CD4-positive, alpha-beta T cell (primary cell): ENCODE data around the gene CLEC16A. TPM values are rescaled to one million over a fixed set of nuclear protein-coding genes. Genes with fewer than 3 reads are reported as not detected.
A peak's percentile ranks its signal among the peaks of the same experiment; 100 is the strongest.

ENCODE experiments used
- ATAC-seq: fragments of 200-7000 bp; cut with Tn5 transposase; one replicate; pipeline ENCODE4 v1.10.0; 2022; ENCODE audit warnings: mild to moderate bottlenecking; ENCODE audit not compliant: poor library complexity
- CTCF ChIA-PET: fragments of 350-600 bp; sonication (Branson Sonifier 250); formaldehyde crosslinking; loops from one replicate; lab custom pipeline; 2021; ENCODE audit warnings: antibody characterized with exemption, inconsistent platforms; lab: Charles Lee
- POLR2A ChIA-PET: fragments of 350-600 bp; sonication (Branson Sonifier 250); formaldehyde crosslinking; loops from one replicate; lab custom pipeline; 2021; ENCODE audit warnings: antibody characterized with exemption, inconsistent platforms; lab: Charles Lee
- DNase-seq, 14 experiments: peaks; one replicate each; pipeline ENCODE4 v3.0.0-alpha.2; 2013 to 2020; ENCODE audit warnings: mixed read lengths in 2 of 14
- H3K27ac ChIP-seq, 2 donors: one replicate each; pipeline versions ENCODE4 v1.5.1 to v1.7.0; 2013; ENCODE audit warnings: low read length in 2 of 2, low read depth in 1 of 2, mild to moderate bottlenecking in 1 of 2
- H3K27me3 ChIP-seq, 2 experiments: 1 replicate in 1 of 2; 2 replicates in 1 of 2; pipeline versions ENCODE4 v1.6.1 to v1.7.0; 2013; ENCODE audit warnings: low read length in 2 of 2, control low read depth in 1 of 2, mild to moderate bottlenecking in 1 of 2, moderate library complexity in 1 of 2; ENCODE audit not compliant: insufficient read depth in 2 of 2, control insufficient read depth in 1 of 2
- H3K36me3 ChIP-seq: one replicate; pipeline ENCODE4 v1.6.1; 2013; ENCODE audit warnings: low read length, control low read depth; ENCODE audit not compliant: insufficient read depth
- H3K4me1 ChIP-seq: one replicate; pipeline ENCODE4 v1.6.1; 2013; ENCODE audit warnings: low read length, control low read depth; ENCODE audit not compliant: insufficient read depth
- H3K4me3 ChIP-seq: one replicate; pipeline ENCODE4 v1.5.1; 2013; ENCODE audit warnings: mild to moderate bottlenecking, low read length, moderate library complexity
- H3K9me3 ChIP-seq, 2 experiments: 1 replicate in 1 of 2; 2 replicates in 1 of 2; pipeline versions ENCODE4 v1.6.1 to v1.7.0; 2013; ENCODE audit warnings: low read length in 2 of 2, mild to moderate bottlenecking in 2 of 2, control low read depth in 1 of 2, moderate library complexity in 1 of 2; ENCODE audit not compliant: control insufficient read depth in 1 of 2, insufficient read depth in 1 of 2
- H3K27ac Mint-ChIP-seq: one replicate; pipeline ENCODE4 v1.8.0; 2020; ENCODE audit warnings: mixed read lengths
- H3K27me3 Mint-ChIP-seq: one replicate; pipeline ENCODE4 v1.8.0; 2021; ENCODE audit warnings: mixed read lengths
- H3K36me3 Mint-ChIP-seq: one replicate; pipeline ENCODE4 v1.8.0; 2021; ENCODE audit warnings: low read depth, mixed read lengths
- H3K4me1 Mint-ChIP-seq: one replicate; pipeline ENCODE4 v1.8.0; 2021; ENCODE audit warnings: low read depth, mixed read lengths
- H3K4me3 Mint-ChIP-seq: one replicate; pipeline ENCODE4 v1.8.0; 2020; ENCODE audit warnings: mild to moderate bottlenecking, mixed read lengths
- H3K9me3 Mint-ChIP-seq: one replicate; pipeline ENCODE4 v1.8.0; 2020; ENCODE audit warnings: mixed read lengths
- CTCF ChIP-seq: fragments of 200-600 bp; IDR thresholded peaks from one replicate; pipeline ENCODE4 v1.8.0; 2022; ENCODE audit warnings: antibody characterized with exemption, mild to moderate bottlenecking
- intact Hi-C, 2 experiments: fragments of 100-400 bp; cut with DNase I in 1 of 2; cut with micrococcal nuclease in 1 of 2; formaldehyde crosslinking; loops; one replicate each; pipeline versions ENCODE4 v1.15.1 to v1.9.0; 2023 to 2025; cut with DNase I, micrococcal nuclease
- total RNA-seq, 174 experiments: library from RNA in 2 of 174; stranded (reverse) in 2 of 174; gene quantifications; one replicate each; pipeline ENCODE4 v1.2.3 and lab custom pipeline; 2021 to 2026

Gene CLEC16A
- total RNA-seq, 2 experiments from 2014 or later = 21.7 to 22.7 TPM

GRCh38 chr16:11016993-11017392 lies 72.6 kb downstream of the CLEC16A start:
- Mint-ChIP-seq H3K4me1 (no peaks in the 10 kb centered on the region), H3K27ac (no peak overlapping the region), H3K36me3 (peaks cover 61% of the 10 kb centered on the region), H3K9me3 (no peaks in the 10 kb centered on the region), H3K4me3 (no peak overlapping the region), H3K27me3 (no peaks in the 10 kb centered on the region)
- Histone ChIP-seq H3K27ac (no peak overlapping the region), H3K4me1 (no peaks in the 10 kb centered on the region), H3K27me3 (no peaks in the 10 kb centered on the region), H3K9me3 (no peaks in the 10 kb centered on the region), H3K36me3 (peaks cover 19% of the 10 kb centered on the region), H3K4me3 (no peak overlapping the region)
- intact Hi-C loops = no loop called here
- ChIA-PET POLR2A (no interaction called here), CTCF (interaction anchor here (0.7 kb wide), 1 partner anchor 80 kb away, joined by 3 read pairs; no protein-coding TSS in a partner anchor)
- ATAC-seq (peak; percentile 39), DNase-seq (peak in 8 of 14 experiments; percentile 3 to 46 (median 22))
- no peak for TF ChIP-seq CTCF

- Histone ChIP-seq H3K36me3 (peaks cover 20% of the 10 kb centered on the region), H3K4me1 (no peaks in the 10 kb centered on the region), H3K27ac (no peak overlapping the region), H3K9me3 (no peaks in the 10 kb centered on the region), H3K4me3 (no peak overlapping the region), H3K27me3 (no peaks in the 10 kb centered on the region)
- Mint-ChIP-seq H3K4me1 (no peaks in the 10 kb centered on the region), H3K27me3 (no peaks in the 10 kb centered on the region), H3K4me3 (no peak overlapping the region), H3K9me3 (no peaks in the 10 kb centered on the region), H3K27ac (no peak overlapping the region), H3K36me3 (peaks cover 62% of the 10 kb centered on the region)
- ChIA-PET POLR2A (no interaction called here), CTCF (no interaction called here)
- TF ChIP-seq CTCF = no peak
- intact Hi-C loops = no loop called here
- no peak for ATAC-seq
- DNase-seq = no peak
Measured at GRCh38 chr16:11017499-11017898, 73.1 kb downstream of the CLEC16A start.

GRCh38 chr16:11020388-11020787 lies 76.0 kb downstream of the CLEC16A start:
- ATAC-seq (no peak), DNase-seq (no peak)
- ChIA-PET POLR2A (no interaction called here), CTCF (no interaction called here)
- no peak for TF ChIP-seq CTCF
- intact Hi-C loops = no loop called here
- Histone ChIP-seq H3K36me3 (peaks cover 33% of the 10 kb centered on the region), H3K9me3 (peaks cover 4 to 5% of the 10 kb centered on the region in 2 experiments), H3K27me3 (no peaks in the 10 kb centered on the region), H3K4me1 (no peaks in the 10 kb centered on the region), H3K27ac (no peak overlapping the region), H3K4me3 (no peak overlapping the region)
- Mint-ChIP-seq H3K36me3 (peaks cover 70% of the 10 kb centered on the region), H3K4me1 (no peaks in the 10 kb centered on the region), H3K27ac (no peak overlapping the region), H3K27me3 (no peaks in the 10 kb centered on the region), H3K9me3 (peaks cover under 1% of the 10 kb centered on the region), H3K4me3 (no peak overlapping the region)
